Vagina (tissue), 2 donors: Measurements from ENCODE around the gene LRIF1. TPM values are rescaled to one million over a fixed set of nuclear protein-coding genes. Genes with fewer than 3 reads are reported as not detected.

Source experiments
- DNase-seq, 2 donors: peaks; one replicate each; pipeline ENCODE4 v3.0.0-alpha.2; 2017; ENCODE audit errors: extremely low spot score in 2 of 2
- H3K27ac ChIP-seq: fragments of 200-600 bp; sonication (generic); one replicate; pipeline ENCODE4 v1.5.1; 2019
- H3K27me3 ChIP-seq: fragments of 200-600 bp; sonication (generic); one replicate; pipeline ENCODE4 v1.5.1; 2019
- H3K36me3 ChIP-seq, 2 donors: fragments of 200-600 bp; sonication (generic); one replicate each; pipeline ENCODE4 v1.5.1; 2017 to 2019
- H3K4me1 ChIP-seq: fragments of 200-600 bp; sonication (generic); one replicate; pipeline ENCODE4 v1.5.1; 2019
- H3K4me3 ChIP-seq, 2 donors: fragments of 200-600 bp; sonication (generic); 1 replicate in 1 of 2; 2 replicates in 1 of 2; pipeline ENCODE4 v1.5.1; 2016 to 2019
- H3K9me3 ChIP-seq: fragments of 200-600 bp; sonication (generic); one replicate; pipeline ENCODE4 v1.5.1; 2019
- POLR2A ChIP-seq, 2 donors: fragments of 450-650 bp; IDR thresholded peaks; one replicate each; pipeline ENCODE4 v1.6.1; 2017; ENCODE audit warnings: antibody characterized with exemption in 2 of 2, mild to moderate bottlenecking in 2 of 2, moderate library complexity in 2 of 2
- POLR2AphosphoS5 ChIP-seq, 2 donors: sonication (generic); formaldehyde crosslinking; IDR thresholded peaks; one replicate each; pipeline ENCODE4 v1.9.0; 2017; ENCODE audit warnings: antibody characterized with exemption in 2 of 2, mild to moderate bottlenecking in 2 of 2, low read depth in 1 of 2; ENCODE audit not compliant: insufficient read depth in 1 of 2
- intact Hi-C: fragments of 100-400 bp; cut with DNase I; formaldehyde crosslinking; loops from one replicate; pipeline ENCODE4 v1.15.1; 2023
- total RNA-seq: library from RNA; depleted of rRNA; stranded (reverse); fragments of >200 nt; gene quantifications from one replicate; pipeline ENCODE4 v1.2.3, GENCODE V29; 2016
- TF ChIP-seq, protein P1 (sequence below), 3 experiments: fragments of 450-650 bp in 2 of 3; fragments of 200-600 bp in 1 of 3; sonication (generic) in 1 of 3; IDR thresholded peaks; one replicate each; pipeline ENCODE4 v1.5.1; 2017 to 2019; ENCODE audit warnings: antibody characterized with exemption in 3 of 3, mild to moderate bottlenecking in 2 of 3, moderate library complexity in 2 of 3

The LRIF1 gene
- total RNA-seq, 1 donor from 2014 or later, result 6.9 TPM

DNA sequence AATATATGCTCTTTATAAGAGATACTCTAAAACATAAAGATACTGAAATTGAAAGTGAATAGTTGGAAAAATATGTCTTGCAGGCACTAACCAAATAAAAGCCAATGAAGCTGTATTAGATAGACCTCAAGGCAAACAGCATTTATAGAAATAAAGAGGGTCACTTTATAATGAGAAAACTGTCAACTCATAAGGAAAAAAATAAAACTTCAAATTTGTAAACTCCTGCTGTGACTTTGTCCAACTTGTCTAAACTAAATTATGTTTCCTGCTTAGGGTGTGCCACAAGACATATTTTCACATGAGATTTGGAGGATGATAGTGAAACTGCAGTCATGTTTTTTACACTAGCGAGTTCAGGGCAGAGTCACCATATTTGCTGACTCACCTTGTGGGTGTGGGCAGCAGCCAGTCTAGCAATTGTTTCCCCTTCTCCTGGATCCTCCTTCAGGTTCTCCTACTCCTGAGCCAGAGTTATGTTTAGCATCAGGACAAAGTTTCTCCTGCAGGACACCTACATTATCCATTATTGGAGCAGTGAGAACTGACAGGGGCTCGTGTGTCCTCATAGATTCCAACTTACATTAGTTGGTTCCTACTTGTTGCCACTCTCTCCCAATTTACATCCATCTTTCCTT lies 46.9 kb downstream of the LRIF1 start:
- DNase-seq, result no peak
- TF ChIP-seq POLR2AphosphoS5 (IDR thresholded peaks at IDR 0.05; ENCODE audit: insufficient read depth in 1 of 2, low read depth in 1 of 2) (no peak), POLR2A (IDR thresholded peaks at IDR 0.05) (no peak)
- TF ChIP-seq, protein P1, sequence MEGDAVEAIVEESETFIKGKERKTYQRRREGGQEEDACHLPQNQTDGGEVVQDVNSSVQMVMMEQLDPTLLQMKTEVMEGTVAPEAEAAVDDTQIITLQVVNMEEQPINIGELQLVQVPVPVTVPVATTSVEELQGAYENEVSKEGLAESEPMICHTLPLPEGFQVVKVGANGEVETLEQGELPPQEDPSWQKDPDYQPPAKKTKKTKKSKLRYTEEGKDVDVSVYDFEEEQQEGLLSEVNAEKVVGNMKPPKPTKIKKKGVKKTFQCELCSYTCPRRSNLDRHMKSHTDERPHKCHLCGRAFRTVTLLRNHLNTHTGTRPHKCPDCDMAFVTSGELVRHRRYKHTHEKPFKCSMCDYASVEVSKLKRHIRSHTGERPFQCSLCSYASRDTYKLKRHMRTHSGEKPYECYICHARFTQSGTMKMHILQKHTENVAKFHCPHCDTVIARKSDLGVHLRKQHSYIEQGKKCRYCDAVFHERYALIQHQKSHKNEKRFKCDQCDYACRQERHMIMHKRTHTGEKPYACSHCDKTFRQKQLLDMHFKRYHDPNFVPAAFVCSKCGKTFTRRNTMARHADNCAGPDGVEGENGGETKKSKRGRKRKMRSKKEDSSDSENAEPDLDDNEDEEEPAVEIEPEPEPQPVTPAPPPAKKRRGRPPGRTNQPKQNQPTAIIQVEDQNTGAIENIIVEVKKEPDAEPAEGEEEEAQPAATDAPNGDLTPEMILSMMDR (IDR thresholded peaks at IDR 0.05), result no peak
- intact Hi-C loops, result no loop called here

GRCh38 chr1:110916274-110916668 lies 47.5 kb downstream of the LRIF1 start:
- no peak overlapping the region for H3K27ac ChIP-seq
- H3K27me3 ChIP-seq, result no peaks in the 10 kb centered on the region
- no peaks in the 10 kb centered on the region for H3K36me3 ChIP-seq
- intact Hi-C loops, result no loop called here
- H3K4me3 ChIP-seq, result no peak overlapping the region
- no peaks in the 10 kb centered on the region for H3K9me3 ChIP-seq
- H3K4me1 ChIP-seq, result no peaks in the 10 kb centered on the region
- TF ChIP-seq POLR2A (IDR thresholded peaks at IDR 0.05), result no peak
- TF ChIP-seq, protein P1 (IDR thresholded peaks at IDR 0.05), result no peak
- no peak for TF ChIP-seq POLR2AphosphoS5 (IDR thresholded peaks at IDR 0.05; ENCODE audit: insufficient read depth in 1 of 2, low read depth in 1 of 2)
- DNase-seq, result no peak

More for the DNA sequence above, 46.9 kb downstream of the LRIF1 start:
- Histone ChIP-seq H3K27ac (no peak overlapping the region), H3K4me1 (no peaks in the 10 kb centered on the region), H3K4me3 (no peak overlapping the region), H3K9me3 (no peaks in the 10 kb centered on the region), H3K36me3 (no peaks in the 10 kb centered on the region), H3K27me3 (no peaks in the 10 kb centered on the region)

DNA sequence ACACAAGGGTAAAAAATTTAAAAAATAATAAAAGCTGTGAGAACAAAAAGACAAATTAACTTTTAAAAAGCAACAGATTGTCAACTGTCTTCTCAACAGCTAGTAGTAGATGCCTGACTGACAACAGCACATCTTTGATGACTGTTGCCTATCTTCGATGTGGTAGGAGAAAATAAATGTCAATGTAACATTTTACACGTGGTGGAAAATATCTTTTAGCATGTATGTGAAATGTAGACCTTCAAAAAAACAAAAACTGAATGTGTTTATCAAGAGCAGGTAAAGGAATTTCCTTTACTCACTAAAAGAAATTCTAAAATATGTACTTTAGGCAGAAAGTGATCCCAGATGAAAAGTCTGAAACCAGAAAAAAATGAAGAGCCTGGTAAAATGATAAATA lies 47.9 kb downstream of the LRIF1 start:
- DNase-seq, result no peak
- Histone ChIP-seq H3K36me3 (no peaks in the 10 kb centered on the region), H3K27ac (no peak overlapping the region), H3K4me3 (no peak overlapping the region), H3K9me3 (no peaks in the 10 kb centered on the region), H3K4me1 (no peaks in the 10 kb centered on the region), H3K27me3 (no peaks in the 10 kb centered on the region)
- intact Hi-C loops, result no loop called here
- TF ChIP-seq POLR2AphosphoS5 (IDR thresholded peaks at IDR 0.05; ENCODE audit: insufficient read depth in 1 of 2, low read depth in 1 of 2), result no peak
- TF ChIP-seq POLR2A (IDR thresholded peaks at IDR 0.05), result no peak
- TF ChIP-seq, protein P1 (IDR thresholded peaks at IDR 0.05), result no peak

DNA sequence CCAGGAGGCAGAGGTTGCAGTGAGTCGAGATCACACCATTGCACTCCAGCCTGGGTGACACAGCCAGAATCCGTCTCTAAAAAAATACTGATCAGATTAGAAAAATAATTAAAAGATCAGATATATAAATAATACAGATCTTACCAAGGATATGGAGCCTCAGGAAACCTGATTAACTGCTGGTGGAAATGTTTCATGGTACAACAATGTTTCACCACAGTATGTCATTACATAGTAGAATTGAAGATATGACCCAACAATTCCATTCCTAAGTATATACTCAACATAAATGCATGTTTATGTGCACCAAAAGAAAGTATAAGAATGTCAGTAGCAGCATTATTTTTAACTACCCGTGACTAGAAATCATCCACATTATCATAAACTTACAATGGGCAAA lies 49.0 kb downstream of the LRIF1 start:
- H3K27me3 ChIP-seq, result no peaks in the 10 kb centered on the region
- H3K4me1 ChIP-seq, result no peaks in the 10 kb centered on the region
- no peak overlapping the region for H3K4me3 ChIP-seq
- DNase-seq, result no peak
- H3K27ac ChIP-seq, result no peak overlapping the region
- H3K9me3 ChIP-seq, result no peaks in the 10 kb centered on the region
- intact Hi-C loops, result no loop called here
- H3K36me3 ChIP-seq, result no peaks in the 10 kb centered on the region
- TF ChIP-seq POLR2AphosphoS5 (IDR thresholded peaks at IDR 0.05; ENCODE audit: insufficient read depth in 1 of 2, low read depth in 1 of 2), result no peak
- TF ChIP-seq, protein P1 (IDR thresholded peaks at IDR 0.05), result no peak
- TF ChIP-seq POLR2A (IDR thresholded peaks at IDR 0.05), result no peak

DNA sequence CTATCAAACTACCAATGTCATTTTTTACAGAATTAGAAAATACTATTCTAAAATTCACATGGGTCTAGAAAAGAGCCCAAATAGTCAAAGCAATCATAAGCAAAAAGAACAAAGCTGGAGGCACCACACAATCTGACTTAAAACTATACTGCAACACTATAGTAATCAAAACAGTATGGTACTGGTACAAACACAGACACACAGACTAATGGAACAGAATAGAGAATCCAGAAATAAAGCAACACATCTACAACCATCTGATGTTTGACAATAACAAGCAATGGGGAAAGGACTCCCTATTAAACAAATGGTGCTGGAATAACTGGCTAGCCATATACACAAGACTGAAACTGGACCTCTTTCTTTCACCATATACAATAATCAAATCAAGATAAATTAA lies 50.9 kb downstream of the LRIF1 start:
- H3K36me3 ChIP-seq, result no peaks in the 10 kb centered on the region
- TF ChIP-seq, protein P1 (IDR thresholded peaks at IDR 0.05), result no peak
- TF ChIP-seq POLR2A (IDR thresholded peaks at IDR 0.05), result no peak
- no peak for TF ChIP-seq POLR2AphosphoS5 (IDR thresholded peaks at IDR 0.05; ENCODE audit: insufficient read depth in 1 of 2, low read depth in 1 of 2)
- no peak overlapping the region for H3K4me3 ChIP-seq
- no peaks in the 10 kb centered on the region for H3K27me3 ChIP-seq
- H3K9me3 ChIP-seq, result no peaks in the 10 kb centered on the region
- DNase-seq, result no peak
- no peaks in the 10 kb centered on the region for H3K4me1 ChIP-seq
- intact Hi-C loops, result no loop called here
- no peak overlapping the region for H3K27ac ChIP-seq
